Astrocyte (in vitro differentiated cells and primary cell): ENCODE data around the gene CCDC61. TPM values are rescaled to one million over a fixed set of nuclear protein-coding genes. Genes with fewer than 3 reads are reported as not detected.

Experiments used
- DNase-seq: peaks from one replicate; pipeline ENCODE4 v3.0.0-alpha.2; 2010; ENCODE audit warnings: low read depth
- FAIRE-seq: peaks from 2 replicates; lab custom pipeline; 2011; peaks lifted over from hg19 to GRCh38; lab: Jason Lieb, UNC
- H2AFZ ChIP-seq: 2 replicates; pipeline ENCODE4 v1.6.0; 2012; ENCODE audit warnings: low read depth, low read length, inconsistent platforms
- H3K27ac ChIP-seq: 2 replicates; pipeline ENCODE4 v1.5.1; 2011; ENCODE audit warnings: low read depth, low read length, inconsistent platforms
- H3K27me3 ChIP-seq: 2 replicates; pipeline ENCODE4 v1.6.0; 2011; ENCODE audit warnings: low read length, inconsistent platforms; ENCODE audit not compliant: insufficient read depth
- H3K36me3 ChIP-seq: 2 replicates; pipeline ENCODE4 v1.5.1; 2011; ENCODE audit warnings: low read length, inconsistent platforms; ENCODE audit not compliant: insufficient read depth
- H3K4me1 ChIP-seq: 2 replicates; pipeline ENCODE4 v1.5.1; 2011; ENCODE audit warnings: low read length, inconsistent platforms; ENCODE audit not compliant: insufficient read depth
- H3K4me2 ChIP-seq: 2 replicates; pipeline ENCODE4 v1.6.0; 2012; ENCODE audit warnings: low read length, inconsistent platforms
- H3K4me3 ChIP-seq: 2 replicates; pipeline ENCODE4 v1.5.1; 2011; ENCODE audit warnings: low read depth, mild to moderate bottlenecking, low read length, inconsistent platforms; ENCODE audit not compliant: insufficient read depth
- H3K79me2 ChIP-seq: 2 replicates; pipeline ENCODE4 v1.6.0; 2012; ENCODE audit warnings: mild to moderate bottlenecking, low read length, inconsistent platforms; ENCODE audit not compliant: insufficient read depth
- H3K9ac ChIP-seq: 2 replicates; pipeline ENCODE4 v1.6.0; 2012; ENCODE audit warnings: mild to moderate bottlenecking, low read length, inconsistent platforms
- H3K9me3 ChIP-seq: 2 replicates; pipeline ENCODE4 v1.5.1; 2012; ENCODE audit warnings: low read depth, mild to moderate bottlenecking, low read length, inconsistent platforms; ENCODE audit not compliant: insufficient read depth
- H4K20me1 ChIP-seq: 2 replicates; pipeline ENCODE4 v1.6.0; 2012; ENCODE audit warnings: low read length, inconsistent platforms; ENCODE audit not compliant: insufficient read depth
- H3K27ac Mint-ChIP-seq: one replicate; pipeline ENCODE4 v1.8.0; 2021; ENCODE audit warnings: mild to moderate bottlenecking, mixed read lengths; ENCODE audit not compliant: unreplicated experiment
- H3K27me3 Mint-ChIP-seq: one replicate; pipeline ENCODE4 v1.8.0; 2021; ENCODE audit warnings: low read depth, mixed read lengths; ENCODE audit not compliant: unreplicated experiment
- H3K36me3 Mint-ChIP-seq: one replicate; pipeline ENCODE4 v1.8.0; 2021; ENCODE audit warnings: low read depth, mixed read lengths; ENCODE audit not compliant: unreplicated experiment
- H3K4me1 Mint-ChIP-seq: one replicate; pipeline ENCODE4 v1.8.0; 2021; ENCODE audit warnings: low read depth, mixed read lengths; ENCODE audit not compliant: unreplicated experiment
- H3K4me3 Mint-ChIP-seq: one replicate; pipeline ENCODE4 v1.8.0; 2021; ENCODE audit warnings: mild to moderate bottlenecking, moderate library complexity, mixed read lengths; ENCODE audit not compliant: unreplicated experiment
- H3K9me3 Mint-ChIP-seq: one replicate; pipeline ENCODE4 v1.8.0; 2021; ENCODE audit warnings: mild to moderate bottlenecking, mixed read lengths; ENCODE audit not compliant: unreplicated experiment
- CTCF ChIP-seq: IDR thresholded peaks from 2 replicates; pipeline ENCODE4 v1.5.1; 2011; ENCODE audit warnings: low read depth, mild to moderate bottlenecking, inconsistent platforms, low read length, moderate library complexity; ENCODE audit not compliant: insufficient read depth
- EZH2 ChIP-seq: IDR thresholded peaks from 2 replicates; pipeline ENCODE4 v1.6.1; 2012; ENCODE audit warnings: mild to moderate bottlenecking, low read length, inconsistent platforms; ENCODE audit not compliant: insufficient read depth
- total RNA-seq: library from RNA; stranded (reverse); gene quantifications from 2 replicates; pipeline ENCODE4 v1.2.1, GENCODE V29; 2021

CCDC61 gene
- total RNA-seq, 1 donor from 2014 or later = 6.6 TPM

- Histone ChIP-seq H3K79me2 (no peaks in the 10 kb centered on the region), H2AFZ (peak overlapping the region; percentile 73), H3K9me3 (no peaks in the 10 kb centered on the region), H3K36me3 (no peaks in the 10 kb centered on the region), H3K9ac (peak overlapping the region; percentile 60), H3K27ac (no peak overlapping the region), H3K27me3 (peaks cover 11% of the 10 kb centered on the region), H4K20me1 (peaks cover 46% of the 10 kb centered on the region), H3K4me1 (peaks cover 17% of the 10 kb centered on the region), H3K4me3 (peak overlapping the region; percentile 58), H3K4me2 (peak overlapping the region; percentile 96)
- TF ChIP-seq EZH2 (peak; percentile 100), CTCF (no peak)
- DNase-seq (no peak), FAIRE-seq (no peak)
- H3K4me3 Mint-ChIP-seq = peak overlapping the region; percentile 70
- H3K27me3 Mint-ChIP-seq = peaks cover 21% of the 10 kb centered on the region
- peaks cover 4% of the 10 kb centered on the region for H3K4me1 Mint-ChIP-seq
- no peak overlapping the region for H3K27ac Mint-ChIP-seq
- no peaks in the 10 kb centered on the region for H3K9me3 Mint-ChIP-seq
- peaks cover 4% of the 10 kb centered on the region for H3K36me3 Mint-ChIP-seq
Measured at GRCh38 chr19:46015687-46016425, 20.6 kb downstream of the CCDC61 start.

- H3K27me3 Mint-ChIP-seq = peaks cover 23% of the 10 kb centered on the region
- Histone ChIP-seq H3K4me3 (peak overlapping the region; percentile 58), H3K4me2 (peak overlapping the region; percentile 96), H3K36me3 (no peaks in the 10 kb centered on the region), H3K4me1 (peaks cover 17% of the 10 kb centered on the region), H4K20me1 (peaks cover 50% of the 10 kb centered on the region), H2AFZ (peak overlapping the region; percentile 73), H3K79me2 (no peaks in the 10 kb centered on the region), H3K9ac (peak overlapping the region; percentile 60), H3K27me3 (peaks cover 11% of the 10 kb centered on the region), H3K9me3 (no peaks in the 10 kb centered on the region), H3K27ac (no peak overlapping the region)
- peaks cover 4% of the 10 kb centered on the region for H3K4me1 Mint-ChIP-seq
- H3K27ac Mint-ChIP-seq = no peak overlapping the region
- TF ChIP-seq CTCF (peak; percentile 62), EZH2 (peak; percentile 58)
- no peaks in the 10 kb centered on the region for H3K9me3 Mint-ChIP-seq
- DNase-seq (peak; percentile 38), FAIRE-seq (no peak)
- H3K4me3 Mint-ChIP-seq = peak overlapping the region; percentile 70
- peaks cover 8% of the 10 kb centered on the region for H3K36me3 Mint-ChIP-seq
Measured at GRCh38 chr19:46016426-46017094, 21.3 kb downstream of the CCDC61 start.

- Mint-ChIP-seq H3K27ac (no peak overlapping the region), H3K9me3 (no peaks in the 10 kb centered on the region), H3K4me3 (peak overlapping the region; percentile 20), H3K4me1 (peaks cover 4% of the 10 kb centered on the region), H3K27me3 (peaks cover 25% of the 10 kb centered on the region), H3K36me3 (peaks cover 8% of the 10 kb centered on the region)
- Histone ChIP-seq H4K20me1 (peaks cover 50% of the 10 kb centered on the region), H3K79me2 (no peaks in the 10 kb centered on the region), H3K27me3 (peaks cover 12% of the 10 kb centered on the region), H3K9ac (no peak overlapping the region), H3K9me3 (no peaks in the 10 kb centered on the region), H3K36me3 (no peaks in the 10 kb centered on the region), H3K4me2 (no peak overlapping the region), H3K4me1 (peaks cover 17% of the 10 kb centered on the region), H2AFZ (no peak overlapping the region), H3K4me3 (no peak overlapping the region), H3K27ac (no peak overlapping the region)
- no peak for TF ChIP-seq EZH2
- no peak for TF ChIP-seq CTCF
- DNase-seq (no peak), FAIRE-seq (no peak)
Measured at GRCh38 chr19:46017095-46017429, 21.8 kb downstream of the CCDC61 start.
